Measurements from ENCODE around the gene CIB2.

The CIB2 gene

GRCh38 chr15:78077871-78078210 is 53.4 kb downstream of the CIB2 start:
- Histone ChIP-seq H3K9ac (0 out of 2 replicates have a peak overlapping the region, but pooled peaks have one; percentile 86), H3K27me3 (no peaks in the 10 kb centered on the region), H3K4me3 (peak overlapping the region; percentile 97), H3K9me3 (no peaks in the 10 kb centered on the region), H3K36me3 (no peaks in the 10 kb centered on the region), H3K4me2 (peak overlapping the region; percentile 94), H3K27ac (no peak overlapping the region), H3K4me1 (peaks cover 25% of the 10 kb centered on the region), H4K20me1 (peaks cover 12% of the 10 kb centered on the region)
- TF ChIP-seq Cebpa-rat (IDR thresholded peaks at IDR 0.05) = no peak

GRCh38 chr15:78077053-78077870 is 54.0 kb downstream of the CIB2 start, which contains the start of gene TBC1D2B:
Gene TBC1D2B (minus strand): TSS chr15:78077711. CDS start chr15:78077652, 59 bp downstream.
- H3K9ac ChIP-seq = peak within 1 kb of the TSS; percentile 86
- H3K36me3 ChIP-seq = no peaks in the 10 kb centered on the region
- peak within 1 kb of the TSS; percentile 97 for H3K4me3 ChIP-seq
- no peaks in the 10 kb centered on the region for H3K27me3 ChIP-seq
- peaks cover 12% of the 10 kb centered on the region for H4K20me1 ChIP-seq
- H3K27ac ChIP-seq = peak within 1 kb of the TSS; percentile 80
- H3K9me3 ChIP-seq = no peaks in the 10 kb centered on the region
- peak within 1 kb of the TSS; percentile 94 for H3K4me2 ChIP-seq
- peaks cover 31% of the 10 kb centered on the region for H3K4me1 ChIP-seq
- TF ChIP-seq Cebpa-rat (IDR thresholded peaks at IDR 0.05) = no peak

- no peak for TF ChIP-seq Cebpa-rat (IDR thresholded peaks at IDR 0.05)
- peaks cover 12% of the 10 kb centered on the region for H4K20me1 ChIP-seq
- H3K4me3 ChIP-seq = peak overlapping the region; percentile 97
- H3K4me2 ChIP-seq = peak overlapping the region; percentile 94
- H3K4me1 ChIP-seq = peaks cover 39% of the 10 kb centered on the region
- no peaks in the 10 kb centered on the region for H3K36me3 ChIP-seq
- H3K27me3 ChIP-seq = no peaks in the 10 kb centered on the region
- peak overlapping the region; percentile 80 for H3K27ac ChIP-seq
- H3K9me3 ChIP-seq = no peaks in the 10 kb centered on the region
- peak overlapping the region; percentile 86 for H3K9ac ChIP-seq
These were observed 54.8 kb downstream of the CIB2 start for GRCh38 chr15:78076231-78077052.

GRCh38 chr15:78075490-78076230 is 55.6 kb downstream of the CIB2 start:
- Histone ChIP-seq H3K27ac (peak overlapping the region; percentile 80), H3K27me3 (no peaks in the 10 kb centered on the region), H3K9me3 (no peaks in the 10 kb centered on the region), H3K36me3 (no peaks in the 10 kb centered on the region), H3K4me1 (peaks cover 46% of the 10 kb centered on the region), H3K4me3 (peak overlapping the region; percentile 97), H4K20me1 (peaks cover 12% of the 10 kb centered on the region), H3K9ac (peak overlapping the region; percentile 86), H3K4me2 (peak overlapping the region; percentile 94)
- TF ChIP-seq Cebpa-rat (IDR thresholded peaks at IDR 0.05) = no peak

GRCh38 chr15:78073046-78073787 is 58.0 kb downstream of the CIB2 start:
- no peaks in the 10 kb centered on the region for H3K9me3 ChIP-seq
- no peaks in the 10 kb centered on the region for H3K36me3 ChIP-seq
- no peak overlapping the region for H3K4me2 ChIP-seq
- no peak overlapping the region for H3K27ac ChIP-seq
- TF ChIP-seq Cebpa-rat (IDR thresholded peaks at IDR 0.05) = no peak
- no peak overlapping the region for H3K9ac ChIP-seq
- H3K4me3 ChIP-seq = no peak overlapping the region
- peaks cover 71% of the 10 kb centered on the region for H3K4me1 ChIP-seq
- peaks cover 12% of the 10 kb centered on the region for H4K20me1 ChIP-seq
- no peaks in the 10 kb centered on the region for H3K27me3 ChIP-seq

- Histone ChIP-seq H3K9me3 (no peaks in the 10 kb centered on the region), H3K4me3 (no peak overlapping the region), H4K20me1 (peaks cover 12% of the 10 kb centered on the region), H3K27me3 (no peaks in the 10 kb centered on the region), H3K36me3 (no peaks in the 10 kb centered on the region), H3K4me1 (peaks cover 76% of the 10 kb centered on the region), H3K4me2 (no peak overlapping the region; the same call in 1 of the 2 replicates), H3K27ac (peak overlapping the region; percentile 47; the same call in 1 of the 2 replicates), H3K9ac (no peak overlapping the region)
- no peak for TF ChIP-seq Cebpa-rat (IDR thresholded peaks at IDR 0.05)
These were observed 59.0 kb downstream of the CIB2 start for GRCh38 chr15:78072080-78072892.

- H3K27ac ChIP-seq = no peak overlapping the region
- H3K4me3 ChIP-seq = no peak overlapping the region
- H4K20me1 ChIP-seq = peaks cover 8% of the 10 kb centered on the region
- H3K9me3 ChIP-seq = no peaks in the 10 kb centered on the region
- no peak for TF ChIP-seq Cebpa-rat (IDR thresholded peaks at IDR 0.05)
- H3K4me2 ChIP-seq = no peak overlapping the region
- no peaks in the 10 kb centered on the region for H3K27me3 ChIP-seq
- no peak overlapping the region for H3K9ac ChIP-seq
- H3K36me3 ChIP-seq = no peaks in the 10 kb centered on the region
- peaks cover 80% of the 10 kb centered on the region for H3K4me1 ChIP-seq
These were observed 59.9 kb downstream of the CIB2 start for GRCh38 chr15:78071383-78071782.

GRCh38 chr15:78070049-78070700 is 61.1 kb downstream of the CIB2 start:
- H3K9ac ChIP-seq = peak overlapping the region; percentile 62

More at GRCh38 chr15:78070049-78070700, 61.1 kb downstream of the CIB2 start:
- peak overlapping the region; percentile 88 for H3K4me2 ChIP-seq
- peak overlapping the region; percentile 78 for H3K27ac ChIP-seq
- H3K4me1 ChIP-seq = peaks cover 80% of the 10 kb centered on the region
- TF ChIP-seq Cebpa-rat (IDR thresholded peaks at IDR 0.05) = no peak
- H3K4me3 ChIP-seq = 0 out of 2 replicates have a peak overlapping the region, but pooled peaks have one; percentile 1
- H4K20me1 ChIP-seq = no peaks in the 10 kb centered on the region
- H3K9me3 ChIP-seq = no peaks in the 10 kb centered on the region
- H3K27me3 ChIP-seq = no peaks in the 10 kb centered on the region
- H3K36me3 ChIP-seq = no peaks in the 10 kb centered on the region

Measured in BLaER1 (cell line).